ENCODE data around the gene RFNG. TPM values are rescaled to one million over a fixed set of nuclear protein-coding genes. Genes with fewer than 3 reads are reported as not detected.

The RFNG gene
- total RNA-seq, 1 donor from 2014 or later = 40.2 TPM

GRCh38 chr17:81998691-81999438 is 52.7 kb downstream of the RFNG start:
- H3K4me2 ChIP-seq (ENCODE audit: low read length) = no peak overlapping the region
- H3K4me3 Mint-ChIP-seq (ENCODE audit: unreplicated experiment) = no peak overlapping the region
- H3K79me2 ChIP-seq (ENCODE audit: insufficient read depth, low read length) = no peaks in the 10 kb centered on the region
- H3K4me1 Mint-ChIP-seq (ENCODE audit: low read depth, unreplicated experiment) = peaks cover 13% of the 10 kb centered on the region
- no peaks in the 10 kb centered on the region for H3K9me3 ChIP-seq (ENCODE audit: insufficient read depth, low read depth, low read length)
- peaks cover 16% of the 10 kb centered on the region for H3K4me1 ChIP-seq (ENCODE audit: insufficient read depth, low read length)
- H3K27me3 Mint-ChIP-seq (ENCODE audit: low read depth, unreplicated experiment) = no peaks in the 10 kb centered on the region
- H3K9ac ChIP-seq (ENCODE audit: low read length) = no peak overlapping the region
- TF ChIP-seq CTCF (IDR thresholded peaks at IDR 0.05; ENCODE audit: insufficient read depth, low read depth, low read length) (no peak), EZH2 (IDR thresholded peaks at IDR 0.05; ENCODE audit: insufficient read depth, low read length) (no peak)
- no peak overlapping the region for H3K27ac ChIP-seq (ENCODE audit: low read depth, low read length)
- H4K20me1 ChIP-seq (ENCODE audit: insufficient read depth, low read length) = peaks cover 30% of the 10 kb centered on the region
- H2AFZ ChIP-seq (ENCODE audit: low read depth, low read length) = no peak overlapping the region
- DNase-seq (ENCODE audit: low read depth) = no peak
- H3K36me3 Mint-ChIP-seq (ENCODE audit: low read depth, unreplicated experiment) = peaks cover 3% of the 10 kb centered on the region
- H3K36me3 ChIP-seq (ENCODE audit: insufficient read depth, low read length) = no peaks in the 10 kb centered on the region
- no peak overlapping the region for H3K27ac Mint-ChIP-seq (ENCODE audit: unreplicated experiment)
- no peak overlapping the region for H3K4me3 ChIP-seq (ENCODE audit: insufficient read depth, low read depth, low read length)
- no peak for FAIRE-seq
- H3K27me3 ChIP-seq (ENCODE audit: insufficient read depth, low read length) = no peaks in the 10 kb centered on the region
- H3K9me3 Mint-ChIP-seq (ENCODE audit: unreplicated experiment) = no peaks in the 10 kb centered on the region

- no peak overlapping the region for H2AFZ ChIP-seq (ENCODE audit: low read depth, low read length)
- H3K79me2 ChIP-seq (ENCODE audit: insufficient read depth, low read length) = no peaks in the 10 kb centered on the region
- Mint-ChIP-seq H3K4me3 (ENCODE audit: unreplicated experiment) (no peak overlapping the region), H3K27ac (ENCODE audit: unreplicated experiment) (no peak overlapping the region), H3K9me3 (ENCODE audit: unreplicated experiment) (no peaks in the 10 kb centered on the region), H3K36me3 (ENCODE audit: low read depth, unreplicated experiment) (peaks cover 3% of the 10 kb centered on the region), H3K4me1 (ENCODE audit: low read depth, unreplicated experiment) (peaks cover 8% of the 10 kb centered on the region), H3K27me3 (ENCODE audit: low read depth, unreplicated experiment) (no peaks in the 10 kb centered on the region)
- no peaks in the 10 kb centered on the region for H3K36me3 ChIP-seq (ENCODE audit: insufficient read depth, low read length)
- H3K4me2 ChIP-seq (ENCODE audit: low read length) = no peak overlapping the region
- H3K4me1 ChIP-seq (ENCODE audit: insufficient read depth, low read length) = peaks cover 12% of the 10 kb centered on the region
- DNase-seq (ENCODE audit: low read depth) = no peak
- TF ChIP-seq CTCF (IDR thresholded peaks at IDR 0.05; ENCODE audit: insufficient read depth, low read depth, low read length) (no peak), EZH2 (IDR thresholded peaks at IDR 0.05; ENCODE audit: insufficient read depth, low read length) (no peak)
- no peak overlapping the region for H3K9ac ChIP-seq (ENCODE audit: low read length)
- no peaks in the 10 kb centered on the region for H3K9me3 ChIP-seq (ENCODE audit: insufficient read depth, low read depth, low read length)
- H4K20me1 ChIP-seq (ENCODE audit: insufficient read depth, low read length) = peaks cover 36% of the 10 kb centered on the region
- H3K27ac ChIP-seq (ENCODE audit: low read depth, low read length) = no peak overlapping the region
- H3K27me3 ChIP-seq (ENCODE audit: insufficient read depth, low read length) = no peaks in the 10 kb centered on the region
- H3K4me3 ChIP-seq (ENCODE audit: insufficient read depth, low read depth, low read length) = no peak overlapping the region
- FAIRE-seq = no peak
These were observed 53.4 kb downstream of the RFNG start for GRCh38 chr17:81998212-81998611.

Other genes starting within 250 kb of the RFNG start
- gene GCGR, start 247.7 kb downstream of the RFNG start, total RNA-seq = not detected in 2 replicates
- 106 and 113 TPM in 2 replicates for gene MCRIP1, start 218.5 kb downstream of the RFNG start, total RNA-seq
- gene PPP1R27, start 216.8 kb downstream of the RFNG start, total RNA-seq = 0.65 TPM in 1 of 2 replicates, not detected in the other
- gene P4HB, start 191.3 kb downstream of the RFNG start, total RNA-seq = 1,268 and 1,504 TPM in 2 replicates
- 352 and 367 TPM in 2 replicates for gene ARHGDIA, start 180.5 kb downstream of the RFNG start, total RNA-seq
- 86.4 and 110 TPM in 2 replicates for gene ALYREF, start 160.2 kb downstream of the RFNG start, total RNA-seq
- gene ANAPC11, start 160.1 kb downstream of the RFNG start, total RNA-seq = 104 and 113 TPM in 2 replicates
- 2.0 and 2.7 TPM in 2 replicates for gene NPB, start 149.6 kb downstream of the RFNG start, total RNA-seq
- 26.0 and 31.6 TPM in 2 replicates for gene PCYT2, start 140.4 kb downstream of the RFNG start, total RNA-seq
- gene SIRT7, start 133.6 kb downstream of the RFNG start, total RNA-seq = 26.5 and 30.2 TPM in 2 replicates
- gene MAFG, start 124.1 kb downstream of the RFNG start, total RNA-seq = 33.2 and 35.8 TPM in 2 replicates
- gene PYCR1, start 114.5 kb downstream of the RFNG start, total RNA-seq = 164 and 191 TPM in 2 replicates
- not detected in 2 replicates for gene MYADML2, start 104.6 kb downstream of the RFNG start, total RNA-seq
- 0.89 and 1.7 TPM in 2 replicates for gene NOTUM, start 90.6 kb downstream of the RFNG start, total RNA-seq
- gene ASPSCR1, start 74.2 kb downstream of the RFNG start, total RNA-seq = 23.6 and 25.5 TPM in 2 replicates
- gene CENPX, start 28.9 kb downstream of the RFNG start, total RNA-seq = 26.3 and 26.7 TPM in 2 replicates
- gene LRRC45, start 28.5 kb downstream of the RFNG start, total RNA-seq = 6.2 and 6.6 TPM in 2 replicates
- 40.5 and 41.3 TPM in 2 replicates for gene RAC3, start 20.1 kb downstream of the RFNG start, total RNA-seq
- 42.3 and 49.9 TPM in 2 replicates for gene DCXR, start 14.1 kb downstream of the RFNG start, total RNA-seq
- gene GPS1, start 87 bp upstream of the RFNG start, total RNA-seq = 91.4 and 102 TPM in 2 replicates
- gene DUS1L, start 14.0 kb upstream of the RFNG start, total RNA-seq = 55.1 and 59.5 TPM in 2 replicates
- gene FASN, start 46.4 kb upstream of the RFNG start, total RNA-seq = 156 and 203 TPM in 2 replicates
- gene CCDC57, start 161.0 kb upstream of the RFNG start, total RNA-seq = 19.9 and 20.4 TPM in 2 replicates
- 292 and 385 TPM in 2 replicates for gene SLC16A3, start 177.2 kb upstream of the RFNG start, total RNA-seq
- 146 and 153 TPM in 2 replicates for gene CSNK1D, start 221.9 kb upstream of the RFNG start, total RNA-seq